WTC11 (cell line): ENCODE results near the gene MYO1H. TPM values are rescaled to one million over a fixed set of nuclear protein-coding genes. Genes with fewer than 3 reads are reported as not detected.

Source experiments
- ATAC-seq: fragments of 200-7000 bp; cut with Tn5 transposase; 2 replicates; pipeline ENCODE4 v1.10.0; 2021; ENCODE audit warnings: mild to moderate bottlenecking, moderate library complexity
- CTCF ChIA-PET: fragments of 300-600 bp; sonication (Branson Sonifier 250); formaldehyde crosslinking; loops from one replicate; lab custom pipeline; 2021; ENCODE audit warnings: antibody characterized with exemption; lab: Charles Lee
- POLR2A ChIA-PET: fragments of 350-600 bp; sonication (Branson Sonifier 250); formaldehyde crosslinking; loops from one replicate; lab custom pipeline; 2021; ENCODE audit warnings: antibody characterized with exemption; lab: Charles Lee
- DNase-seq: peaks from one replicate; pipeline ENCODE4 v3.0.0; 2021; ENCODE audit warnings: low spot score
- H3K27ac Mint-ChIP-seq: 2 replicates; pipeline ENCODE4 v1.8.0; 2021; ENCODE audit warnings: mixed read lengths
- H3K27me3 Mint-ChIP-seq: 2 replicates; pipeline ENCODE4 v1.8.0; 2021; ENCODE audit warnings: low read depth, mild to moderate bottlenecking, moderate library complexity, mixed read lengths
- H3K36me3 Mint-ChIP-seq: 2 replicates; pipeline ENCODE4 v1.8.0; 2021; ENCODE audit warnings: mixed read lengths
- H3K4me1 Mint-ChIP-seq: 2 replicates; pipeline ENCODE4 v1.8.0; 2022; ENCODE audit warnings: mixed read lengths
- H3K4me3 Mint-ChIP-seq: 2 replicates; pipeline ENCODE4 v1.8.0; 2021; ENCODE audit warnings: mild to moderate bottlenecking, moderate library complexity, mixed read lengths
- H3K9me3 Mint-ChIP-seq: 2 replicates; pipeline ENCODE4 v1.8.0; 2021; ENCODE audit warnings: mixed read lengths
- CREM ChIP-seq: sonication (generic); formaldehyde crosslinking; IDR thresholded peaks from 2 replicates; pipeline ENCODE4 v1.8.1; 2022; ENCODE audit warnings: mild to moderate bottlenecking, missing genetic modification reagents, moderate library complexity
- ELF4 ChIP-seq: sonication (generic); formaldehyde crosslinking; IDR thresholded peaks from 2 replicates; pipeline ENCODE4 v1.8.1; 2022; ENCODE audit warnings: low read depth, mild to moderate bottlenecking, moderate library complexity, missing genetic modification reagents
- ESRRA ChIP-seq: sonication (generic); formaldehyde crosslinking; IDR thresholded peaks from 2 replicates; pipeline ENCODE4 v1.8.1; 2022; ENCODE audit warnings: mild to moderate bottlenecking, missing genetic modification reagents, borderline replicate concordance
- ETV6 ChIP-seq: sonication (generic); formaldehyde crosslinking; IDR thresholded peaks from 2 replicates; pipeline ENCODE4 v1.8.1; 2022; ENCODE audit warnings: mild to moderate bottlenecking, missing genetic modification reagents
- IRF2 ChIP-seq: sonication (generic); formaldehyde crosslinking; IDR thresholded peaks from 2 replicates; pipeline ENCODE4 v1.8.0; 2022; ENCODE audit warnings: low read depth, missing genetic modification reagents, borderline replicate concordance
- JUN ChIP-seq: sonication (generic); formaldehyde crosslinking; IDR thresholded peaks from 2 replicates; pipeline ENCODE4 v1.8.0; 2023; ENCODE audit warnings: mild to moderate bottlenecking, missing genetic modification reagents
- KAT7 ChIP-seq: sonication (generic); formaldehyde crosslinking; IDR thresholded peaks from 2 replicates; pipeline ENCODE4 v1.8.1; 2023; ENCODE audit warnings: missing genetic modification reagents, mild to moderate bottlenecking, borderline replicate concordance
- MXD4 ChIP-seq: fragments of 250-450 bp; sonication (Bioruptor Pico); IDR thresholded peaks from 2 replicates; pipeline ENCODE4 v1.8.0; 2021; ENCODE audit warnings: mild to moderate bottlenecking, moderate library complexity, borderline replicate concordance
- NR1H2 ChIP-seq: sonication (generic); formaldehyde crosslinking; IDR thresholded peaks from 2 replicates; pipeline ENCODE4 v1.9.0; 2021; ENCODE audit warnings: mild to moderate bottlenecking, moderate library complexity, missing genetic modification reagents
- NR3C1 ChIP-seq: sonication (generic); formaldehyde crosslinking; conservative IDR thresholded peaks from 2 replicates; pipeline ENCODE4 v1.8.1; 2023; ENCODE audit warnings: low read depth, mild to moderate bottlenecking, missing genetic modification reagents
- RORB ChIP-seq: fragments of 250-450 bp; sonication (Bioruptor Pico); IDR thresholded peaks from 2 replicates; pipeline ENCODE4 v1.9.0; 2021; ENCODE audit warnings: mild to moderate bottlenecking
- TCF7 ChIP-seq: sonication (generic); formaldehyde crosslinking; IDR thresholded peaks from 2 replicates; pipeline ENCODE4 v1.8.0; 2022; ENCODE audit warnings: mild to moderate bottlenecking, low read depth, missing genetic modification reagents, moderate library complexity
- TEAD1 ChIP-seq: sonication (generic); formaldehyde crosslinking; IDR thresholded peaks from 2 replicates; pipeline ENCODE4 v1.8.0; 2022; ENCODE audit warnings: mild to moderate bottlenecking, missing genetic modification reagents
- TP53 ChIP-seq: sonication (generic); formaldehyde crosslinking; IDR thresholded peaks from 2 replicates; pipeline ENCODE4 v1.8.1; 2023; ENCODE audit warnings: mild to moderate bottlenecking, missing genetic modification reagents
- ZBTB21 ChIP-seq: sonication (generic); formaldehyde crosslinking; IDR thresholded peaks from 2 replicates; pipeline ENCODE4 v1.8.1; 2023; ENCODE audit warnings: mild to moderate bottlenecking, missing genetic modification reagents, borderline replicate concordance
- total RNA-seq: library from RNA; stranded (reverse); gene quantifications from 3 replicates; pipeline ENCODE4 v1.2.3, GENCODE V29; 2021
- TF ChIP-seq, protein P1 (sequence below): fragments of 250-450 bp; sonication (Bioruptor Pico); IDR thresholded peaks from 2 replicates; pipeline ENCODE4 v1.9.0; 2021; ENCODE audit warnings: moderate library complexity, mild to moderate bottlenecking, inconsistent platforms, borderline replicate concordance
- TF ChIP-seq, protein P2 (sequence below): sonication (generic); formaldehyde crosslinking; IDR thresholded peaks from 2 replicates; pipeline ENCODE4 v1.8.1; 2022; ENCODE audit warnings: missing genetic modification reagents, borderline replicate concordance
- TF ChIP-seq, protein P3 (sequence below): sonication (generic); formaldehyde crosslinking; IDR thresholded peaks from 2 replicates; pipeline ENCODE4 v1.8.1; 2023; ENCODE audit warnings: mild to moderate bottlenecking, missing genetic modification reagents, borderline replicate concordance
- TF ChIP-seq, protein P4 (sequence below): sonication (generic); formaldehyde crosslinking; IDR thresholded peaks from 2 replicates; pipeline ENCODE4 v1.8.1; 2023; ENCODE audit warnings: mild to moderate bottlenecking, missing genetic modification reagents
- TF ChIP-seq, protein P5 (sequence below): sonication (generic); formaldehyde crosslinking; IDR thresholded peaks from 2 replicates; pipeline ENCODE4 v1.8.0; 2023; ENCODE audit warnings: mild to moderate bottlenecking, missing genetic modification reagents

Gene MYO1H
- total RNA-seq, 1 experiment from 2014 or later: 0.44 TPM

DNA sequence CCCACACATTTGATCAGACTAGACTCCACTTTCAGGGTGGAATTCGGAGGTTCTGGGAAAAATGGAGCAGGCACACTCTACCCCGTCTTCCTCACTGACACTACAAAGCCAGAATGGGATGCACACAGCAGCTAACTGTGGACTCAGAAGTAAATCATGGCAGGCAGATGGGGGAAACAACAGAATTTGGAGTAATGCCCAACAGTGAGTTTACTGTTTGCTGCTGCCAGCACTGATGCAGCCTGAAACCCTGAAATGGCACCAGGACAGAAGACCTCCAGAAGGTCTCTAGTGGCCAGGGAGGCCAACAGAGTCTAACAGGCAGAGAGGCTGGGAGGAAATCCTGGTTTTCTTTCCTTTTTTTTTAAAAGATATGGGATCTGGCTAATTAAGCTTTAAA, 104.8 kb downstream of the MYO1H start:
- ChIA-PET POLR2A (no interaction called here), CTCF (interaction anchor here (0.6 to 0.9 kb wide), 2 partner anchors 24 to 146 kb away, joined by 3 to 4 read pairs; no protein-coding TSS in a partner anchor)
- ATAC-seq: no peak
- DNase-seq: no peak
- TF ChIP-seq ETV6 (CRISPR knock-in tag): no peak
- no peak for TF ChIP-seq RORB
- TF ChIP-seq, protein P1, sequence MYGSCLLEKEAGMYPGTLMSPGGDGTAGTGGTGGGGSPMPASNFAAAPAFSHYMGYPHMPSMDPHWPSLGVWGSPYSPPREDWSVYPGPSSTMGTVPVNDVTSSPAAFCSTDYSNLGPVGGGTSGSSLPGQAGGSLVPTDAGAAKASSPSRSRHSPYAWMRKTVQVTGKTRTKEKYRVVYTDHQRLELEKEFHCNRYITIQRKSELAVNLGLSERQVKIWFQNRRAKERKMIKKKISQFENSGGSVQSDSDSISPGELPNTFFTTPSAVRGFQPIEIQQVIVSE (CRISPR knock-in tag): no peak
- TF ChIP-seq IRF2: no peak
- TF ChIP-seq ESRRA (CRISPR knock-in tag): no peak
- no peak for TF ChIP-seq ELF4 (CRISPR knock-in tag)
- TF ChIP-seq MXD4 (CRISPR knock-in tag): no peak
- no peak for TF ChIP-seq NR1H2 (CRISPR knock-in tag)
- TF ChIP-seq, protein P2, sequence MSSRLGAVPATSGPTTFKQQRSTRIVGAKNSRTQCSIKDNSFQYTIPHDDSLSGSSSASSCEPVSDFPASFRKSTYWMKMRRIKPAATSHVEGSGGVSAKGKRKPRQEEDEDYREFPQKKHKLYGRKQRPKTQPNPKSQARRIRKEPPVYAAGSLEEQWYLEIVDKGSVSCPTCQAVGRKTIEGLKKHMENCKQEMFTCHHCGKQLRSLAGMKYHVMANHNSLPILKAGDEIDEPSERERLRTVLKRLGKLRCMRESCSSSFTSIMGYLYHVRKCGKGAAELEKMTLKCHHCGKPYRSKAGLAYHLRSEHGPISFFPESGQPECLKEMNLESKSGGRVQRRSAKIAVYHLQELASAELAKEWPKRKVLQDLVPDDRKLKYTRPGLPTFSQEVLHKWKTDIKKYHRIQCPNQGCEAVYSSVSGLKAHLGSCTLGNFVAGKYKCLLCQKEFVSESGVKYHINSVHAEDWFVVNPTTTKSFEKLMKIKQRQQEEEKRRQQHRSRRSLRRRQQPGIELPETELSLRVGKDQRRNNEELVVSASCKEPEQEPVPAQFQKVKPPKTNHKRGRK (CRISPR knock-in tag): no peak
- no peak for TF ChIP-seq TCF7 (CRISPR knock-in tag)
- no peak for TF ChIP-seq ZBTB21 (CRISPR knock-in tag)
- TF ChIP-seq NR3C1 (CRISPR knock-in tag): no peak
- Mint-ChIP-seq H3K4me1 (peaks cover 7% of the 10 kb centered on the region), H3K4me3 (no peak overlapping the region), H3K27me3 (no peaks in the 10 kb centered on the region), H3K9me3 (no peaks in the 10 kb centered on the region), H3K27ac (no peak overlapping the region), H3K36me3 (peaks cover 73% of the 10 kb centered on the region)

DNA sequence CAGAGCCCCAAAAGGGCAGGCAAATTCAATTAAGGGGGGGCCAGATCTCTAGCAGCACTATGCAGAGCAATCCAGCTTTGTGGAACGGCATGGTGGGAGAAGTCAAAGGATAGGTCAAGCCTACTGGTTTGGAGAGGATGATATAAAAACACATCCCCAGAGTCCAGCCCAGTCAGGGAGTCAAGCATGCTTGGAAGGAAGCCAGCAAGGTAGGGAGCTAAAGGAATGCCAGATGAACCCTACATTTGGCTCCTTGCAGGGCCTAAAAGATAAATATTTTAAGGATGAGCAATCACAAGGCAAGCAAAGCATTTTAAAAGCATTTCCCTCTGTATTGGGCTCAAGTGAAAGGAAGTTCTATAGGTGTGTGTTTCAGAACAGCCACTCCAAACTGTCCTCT, 108.0 kb downstream of the MYO1H start:
- DNase-seq: no peak
- TF ChIP-seq CREM (CRISPR knock-in tag) (no peak), IRF2 (no peak), RORB (no peak), ZBTB21 (CRISPR knock-in tag) (no peak), KAT7 (CRISPR knock-in tag) (no peak), ETV6 (CRISPR knock-in tag) (no peak)
- TF ChIP-seq, protein P3, sequence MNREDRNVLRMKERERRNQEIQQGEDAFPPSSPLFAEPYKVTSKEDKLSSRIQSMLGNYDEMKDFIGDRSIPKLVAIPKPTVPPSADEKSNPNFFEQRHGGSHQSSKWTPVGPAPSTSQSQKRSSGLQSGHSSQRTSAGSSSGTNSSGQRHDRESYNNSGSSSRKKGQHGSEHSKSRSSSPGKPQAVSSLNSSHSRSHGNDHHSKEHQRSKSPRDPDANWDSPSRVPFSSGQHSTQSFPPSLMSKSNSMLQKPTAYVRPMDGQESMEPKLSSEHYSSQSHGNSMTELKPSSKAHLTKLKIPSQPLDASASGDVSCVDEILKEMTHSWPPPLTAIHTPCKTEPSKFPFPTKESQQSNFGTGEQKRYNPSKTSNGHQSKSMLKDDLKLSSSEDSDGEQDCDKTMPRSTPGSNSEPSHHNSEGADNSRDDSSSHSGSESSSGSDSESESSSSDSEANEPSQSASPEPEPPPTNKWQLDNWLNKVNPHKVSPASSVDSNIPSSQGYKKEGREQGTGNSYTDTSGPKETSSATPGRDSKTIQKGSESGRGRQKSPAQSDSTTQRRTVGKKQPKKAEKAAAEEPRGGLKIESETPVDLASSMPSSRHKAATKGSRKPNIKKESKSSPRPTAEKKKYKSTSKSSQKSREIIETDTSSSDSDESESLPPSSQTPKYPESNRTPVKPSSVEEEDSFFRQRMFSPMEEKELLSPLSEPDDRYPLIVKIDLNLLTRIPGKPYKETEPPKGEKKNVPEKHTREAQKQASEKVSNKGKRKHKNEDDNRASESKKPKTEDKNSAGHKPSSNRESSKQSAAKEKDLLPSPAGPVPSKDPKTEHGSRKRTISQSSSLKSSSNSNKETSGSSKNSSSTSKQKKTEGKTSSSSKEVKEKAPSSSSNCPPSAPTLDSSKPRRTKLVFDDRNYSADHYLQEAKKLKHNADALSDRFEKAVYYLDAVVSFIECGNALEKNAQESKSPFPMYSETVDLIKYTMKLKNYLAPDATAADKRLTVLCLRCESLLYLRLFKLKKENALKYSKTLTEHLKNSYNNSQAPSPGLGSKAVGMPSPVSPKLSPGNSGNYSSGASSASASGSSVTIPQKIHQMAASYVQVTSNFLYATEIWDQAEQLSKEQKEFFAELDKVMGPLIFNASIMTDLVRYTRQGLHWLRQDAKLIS (CRISPR knock-in tag): no peak
- TF ChIP-seq, all 79 proteins: peak for 0
- Mint-ChIP-seq H3K4me3 (no peak overlapping the region), H3K27me3 (no peaks in the 10 kb centered on the region), H3K36me3 (peaks cover 64% of the 10 kb centered on the region), H3K4me1 (peaks cover 38% of the 10 kb centered on the region), H3K9me3 (no peaks in the 10 kb centered on the region), H3K27ac (peak overlapping the region; percentile 75)
- ChIA-PET CTCF (interaction anchor here (0.9 to 1.3 kb wide), 2 partner anchors 16 to 27 kb away, joined by 3 read pairs; no protein-coding TSS in a partner anchor), POLR2A (no interaction called here)
- ATAC-seq: no peak

DNA sequence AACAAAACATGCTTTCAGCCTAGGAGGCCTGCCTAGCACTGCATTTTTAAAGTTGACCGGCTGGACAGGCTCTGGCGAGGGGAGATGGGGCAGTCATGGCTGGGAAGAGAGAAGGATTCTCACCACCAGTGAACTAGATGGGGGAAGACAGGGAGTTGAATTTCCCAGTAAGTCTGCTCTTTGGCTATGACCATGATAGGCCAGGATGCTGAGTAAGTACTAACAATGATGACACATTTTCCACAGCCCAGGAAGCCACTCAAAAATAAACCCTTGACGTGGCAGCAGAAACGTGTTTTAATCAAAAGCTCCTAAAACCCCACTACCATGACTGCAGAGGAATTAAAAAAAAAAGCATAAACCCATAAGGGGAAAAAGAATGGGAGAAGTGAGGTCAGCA, 110.4 kb downstream of the MYO1H start:
- POLR2A ChIA-PET: interaction anchor here (1.0 to 2.0 kb wide), 3 partner anchors 11 to 23 kb away, joined by 3 to 14 read pairs (median 3); partner anchors contain the start of genes KCTD10 and UBE3B
- peak overlapping the region; percentile 51 for H3K4me3 Mint-ChIP-seq
- CTCF ChIA-PET: interaction anchor here (0.9 to 2.7 kb wide), 5 partner anchors 8 to 64 kb away, joined by 3 to 34 read pairs (median 8); partner anchors contain the start of genes KCTD10 and UBE3B
- no peak for TF ChIP-seq JUN
- TF ChIP-seq, protein P1 (CRISPR knock-in tag): no peak
- no peak for TF ChIP-seq NR3C1 (CRISPR knock-in tag)
- TF ChIP-seq TP53 (CRISPR knock-in tag): no peak
- no peak for TF ChIP-seq TEAD1 (CRISPR knock-in tag)
- TF ChIP-seq, protein P4, sequence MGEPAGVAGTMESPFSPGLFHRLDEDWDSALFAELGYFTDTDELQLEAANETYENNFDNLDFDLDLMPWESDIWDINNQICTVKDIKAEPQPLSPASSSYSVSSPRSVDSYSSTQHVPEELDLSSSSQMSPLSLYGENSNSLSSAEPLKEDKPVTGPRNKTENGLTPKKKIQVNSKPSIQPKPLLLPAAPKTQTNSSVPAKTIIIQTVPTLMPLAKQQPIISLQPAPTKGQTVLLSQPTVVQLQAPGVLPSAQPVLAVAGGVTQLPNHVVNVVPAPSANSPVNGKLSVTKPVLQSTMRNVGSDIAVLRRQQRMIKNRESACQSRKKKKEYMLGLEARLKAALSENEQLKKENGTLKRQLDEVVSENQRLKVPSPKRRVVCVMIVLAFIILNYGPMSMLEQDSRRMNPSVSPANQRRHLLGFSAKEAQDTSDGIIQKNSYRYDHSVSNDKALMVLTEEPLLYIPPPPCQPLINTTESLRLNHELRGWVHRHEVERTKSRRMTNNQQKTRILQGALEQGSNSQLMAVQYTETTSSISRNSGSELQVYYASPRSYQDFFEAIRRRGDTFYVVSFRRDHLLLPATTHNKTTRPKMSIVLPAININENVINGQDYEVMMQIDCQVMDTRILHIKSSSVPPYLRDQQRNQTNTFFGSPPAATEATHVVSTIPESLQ (CRISPR knock-in tag): no peak
- TF ChIP-seq, protein P5, sequence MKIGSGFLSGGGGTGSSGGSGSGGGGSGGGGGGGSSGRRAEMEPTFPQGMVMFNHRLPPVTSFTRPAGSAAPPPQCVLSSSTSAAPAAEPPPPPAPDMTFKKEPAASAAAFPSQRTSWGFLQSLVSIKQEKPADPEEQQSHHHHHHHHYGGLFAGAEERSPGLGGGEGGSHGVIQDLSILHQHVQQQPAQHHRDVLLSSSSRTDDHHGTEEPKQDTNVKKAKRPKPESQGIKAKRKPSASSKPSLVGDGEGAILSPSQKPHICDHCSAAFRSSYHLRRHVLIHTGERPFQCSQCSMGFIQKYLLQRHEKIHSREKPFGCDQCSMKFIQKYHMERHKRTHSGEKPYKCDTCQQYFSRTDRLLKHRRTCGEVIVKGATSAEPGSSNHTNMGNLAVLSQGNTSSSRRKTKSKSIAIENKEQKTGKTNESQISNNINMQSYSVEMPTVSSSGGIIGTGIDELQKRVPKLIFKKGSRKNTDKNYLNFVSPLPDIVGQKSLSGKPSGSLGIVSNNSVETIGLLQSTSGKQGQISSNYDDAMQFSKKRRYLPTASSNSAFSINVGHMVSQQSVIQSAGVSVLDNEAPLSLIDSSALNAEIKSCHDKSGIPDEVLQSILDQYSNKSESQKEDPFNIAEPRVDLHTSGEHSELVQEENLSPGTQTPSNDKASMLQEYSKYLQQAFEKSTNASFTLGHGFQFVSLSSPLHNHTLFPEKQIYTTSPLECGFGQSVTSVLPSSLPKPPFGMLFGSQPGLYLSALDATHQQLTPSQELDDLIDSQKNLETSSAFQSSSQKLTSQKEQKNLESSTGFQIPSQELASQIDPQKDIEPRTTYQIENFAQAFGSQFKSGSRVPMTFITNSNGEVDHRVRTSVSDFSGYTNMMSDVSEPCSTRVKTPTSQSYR (CRISPR knock-in tag): no peak

More for the DNA sequence above, 110.4 kb downstream of the MYO1H start:
- no peaks in the 10 kb centered on the region for H3K9me3 Mint-ChIP-seq
- peaks cover 62% of the 10 kb centered on the region for H3K4me1 Mint-ChIP-seq
- ATAC-seq (no peak), DNase-seq (no peak)
- H3K27me3 Mint-ChIP-seq: no peaks in the 10 kb centered on the region
- H3K27ac Mint-ChIP-seq: peak overlapping the region; percentile 99
- H3K36me3 Mint-ChIP-seq: peaks cover 45% of the 10 kb centered on the region
